Mucosa of descending colon (tissue), 3 donors: Measurements from ENCODE around the gene THOC2. TPM values are rescaled to one million over a fixed set of nuclear protein-coding genes. Genes with fewer than 3 reads are reported as not detected.
"Not testable (repeated sequence)": the region's sequence is repeated elsewhere in the genome, so short reads cannot be mapped to it uniquely, and the experiment has no call there.

Experiments
- ATAC-seq: fragments of 200-7000 bp; cut with Tn5 transposase; one replicate; pipeline ENCODE4 v1.9.1; 2020; ENCODE audit warnings: mild to moderate bottlenecking, moderate library complexity
- DNase-seq, 3 donors: peaks; one replicate each; pipeline ENCODE4 v3.0.0-alpha.2; 2020
- H3K36me3 ChIP-seq: fragments of 200-600 bp; one replicate; pipeline ENCODE4 v1.8.0; 2021; ENCODE audit warnings: low read depth, mild to moderate bottlenecking
- H3K4me1 ChIP-seq: fragments of 200-600 bp; one replicate; pipeline ENCODE4 v1.8.0; 2021; ENCODE audit warnings: low read depth, mild to moderate bottlenecking
- H3K4me3 ChIP-seq: fragments of 200-600 bp; one replicate; pipeline ENCODE4 v1.8.0; 2021; ENCODE audit warnings: mild to moderate bottlenecking
- H3K9me3 ChIP-seq: fragments of 200-600 bp; one replicate; pipeline ENCODE4 v1.8.0; 2021; ENCODE audit warnings: mild to moderate bottlenecking
- CTCF ChIP-seq: fragments of 200-600 bp; IDR thresholded peaks from one replicate; pipeline ENCODE4 v1.8.0; 2022; ENCODE audit warnings: antibody characterized with exemption, mild to moderate bottlenecking
- intact Hi-C, 2 donors: fragments of 100-400 bp; cut with DNase I in 1 of 2; cut with micrococcal nuclease in 1 of 2; formaldehyde crosslinking; loops; one replicate each; pipeline versions ENCODE4 v1.11.0 to v1.11.1; 2022; cut with DNase I, micrococcal nuclease
- total RNA-seq, 3 donors: library from RNA; stranded (reverse); fragmentation: NEBNext Ultra II Directional in 2 of 3; extraction: Animal tissue kit (Norgen Biotek cat#: 25700) in 2 of 3; gene quantifications; one replicate each; pipeline versions ENCODE4 v1.2.1 to v1.2.4, GENCODE V29; 2021 to 2023
- donor health status: DM: no; HTN: no; CAD: no; lungs with moderate emphysema.
- donor health status: DM: no; HTN: no; CAD: no.
- donor health status: DM: no; HTN: yes; CAD: no.

Gene THOC2
- total RNA-seq, 3 donors from 2014 or later: 66.5 to 82.6 (median 75.8) TPM

- Histone ChIP-seq H3K36me3 (no peaks in the 10 kb centered on the region), H3K4me3 (peak overlapping the region; percentile 59), H3K9me3 (no peaks in the 10 kb centered on the region), H3K4me1 (peaks cover 3% of the 10 kb centered on the region)
- intact Hi-C loops: no loop called here
- no peak for TF ChIP-seq CTCF
- ATAC-seq: peak; percentile 69
- DNase-seq: peak; percentile 21 to 60 (median 52)
These were observed 724 bp downstream of the THOC2 start for GRCh38 chrX:123731987-123732669.

- TF ChIP-seq CTCF: no peak
- ATAC-seq (peak; percentile 18), DNase-seq (peak in 2 of 3 donors; percentile 26 to 29)
- H3K9me3 ChIP-seq: no peaks in the 10 kb centered on the region
- H3K4me3 ChIP-seq: no peak overlapping the region
- intact Hi-C loops: no loop called here
- no peaks in the 10 kb centered on the region for H3K36me3 ChIP-seq
- H3K4me1 ChIP-seq: peaks cover 3% of the 10 kb centered on the region
These were observed 1.4 kb downstream of the THOC2 start for GRCh38 chrX:123731258-123731986.

- no peaks in the 10 kb centered on the region for H3K36me3 ChIP-seq
- TF ChIP-seq CTCF: no peak
- ATAC-seq: no peak
These were observed 4.3 kb downstream of the THOC2 start for GRCh38 chrX:123728554-123728953.

GRCh38 chrX:123728016-123728415, 4.8 kb downstream of the THOC2 start:
- intact Hi-C loops: no loop called here
- no peak overlapping the region for H3K4me3 ChIP-seq
- H3K36me3 ChIP-seq: no peaks in the 10 kb centered on the region
- DNase-seq: no peak
- no peak for TF ChIP-seq CTCF
- peaks cover 3% of the 10 kb centered on the region for H3K4me1 ChIP-seq
- no peak for ATAC-seq
- H3K9me3 ChIP-seq: no peaks in the 10 kb centered on the region

More at GRCh38 chrX:123728554-123728953, 4.3 kb downstream of the THOC2 start:
- peaks cover 3% of the 10 kb centered on the region for H3K4me1 ChIP-seq
- intact Hi-C loops: no loop called here
- H3K4me3 ChIP-seq: no peak overlapping the region
- DNase-seq: no peak
- H3K9me3 ChIP-seq: no peaks in the 10 kb centered on the region

GRCh38 chrX:123722193-123722592, 10.7 kb downstream of the THOC2 start:
- DNase-seq, H3K9me3 ChIP-seq, ATAC-seq, H3K36me3 ChIP-seq, H3K4me3 ChIP-seq, H3K4me1 ChIP-seq, intact Hi-C loops: not testable (repeated sequence)

- ATAC-seq (peak; percentile 84), DNase-seq (no peak)
- intact Hi-C loops: no loop called here
- no peak for TF ChIP-seq CTCF
- Histone ChIP-seq H3K36me3 (no peaks in the 10 kb centered on the region), H3K4me1 (no peaks in the 10 kb centered on the region), H3K9me3 (no peaks in the 10 kb centered on the region), H3K4me3 (no peak overlapping the region)
These were observed 12.4 kb downstream of the THOC2 start for GRCh38 chrX:123720486-123720885.
